GM04503 (cell line): ENCODE results near the gene PBLD.
"Not testable (repeated sequence)": the region's sequence is repeated elsewhere in the genome, so short reads cannot be mapped to it uniquely, and the experiment has no call there.

Experiments
- DNase-seq: peaks from one replicate; pipeline ENCODE4 v3.0.0-alpha.2; 2012; ENCODE audit warnings: low read depth

PBLD gene

DNA sequence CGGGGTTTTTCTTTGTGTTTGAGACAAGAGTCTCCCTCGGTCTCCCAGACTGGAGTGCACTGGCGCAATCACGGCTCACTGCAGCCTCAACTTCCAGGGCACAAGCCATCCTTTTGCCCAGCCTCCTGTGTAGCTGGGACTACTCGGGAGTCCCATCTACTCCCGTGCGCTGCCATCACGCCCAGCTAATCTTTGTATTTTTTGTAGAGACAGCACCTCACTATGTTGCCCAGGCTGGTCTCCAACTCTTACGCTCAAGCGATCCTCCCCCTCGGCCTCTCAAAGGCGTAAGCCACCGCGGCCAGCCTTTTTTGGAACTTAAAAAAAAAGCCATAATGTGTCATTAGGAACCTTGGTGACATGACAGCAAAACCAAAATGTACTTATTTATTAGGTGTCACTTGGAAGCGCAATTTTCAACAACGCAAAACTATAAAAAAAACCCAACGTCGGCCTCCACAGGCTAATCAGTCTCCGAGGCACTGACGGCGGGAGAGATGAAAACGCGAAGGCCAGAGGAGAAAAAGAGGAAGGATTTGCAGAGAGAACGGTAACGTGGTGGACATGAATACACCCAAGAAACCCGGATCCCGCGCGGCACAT lies 1.8 kb downstream of the PBLD start:
- no peak for DNase-seq

DNA sequence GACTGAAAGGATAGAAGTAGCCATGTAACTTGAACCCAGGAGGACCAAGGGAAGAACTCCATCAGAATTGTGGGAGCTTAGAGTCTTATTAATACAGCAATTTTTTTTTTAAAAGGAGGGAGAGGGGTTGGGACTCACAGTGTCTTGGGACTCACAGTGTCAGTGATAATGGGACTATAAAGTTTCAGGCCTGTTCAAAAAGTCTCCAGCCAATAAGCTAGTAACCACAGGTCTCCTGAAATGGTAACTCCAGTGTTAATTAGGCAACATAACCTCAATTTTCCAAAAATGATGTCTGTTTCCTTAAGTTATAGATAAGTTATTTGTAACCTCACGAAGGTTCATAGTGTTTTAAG lies 3.2 kb downstream of the PBLD start:
- DNase-seq, result no peak

DNA sequence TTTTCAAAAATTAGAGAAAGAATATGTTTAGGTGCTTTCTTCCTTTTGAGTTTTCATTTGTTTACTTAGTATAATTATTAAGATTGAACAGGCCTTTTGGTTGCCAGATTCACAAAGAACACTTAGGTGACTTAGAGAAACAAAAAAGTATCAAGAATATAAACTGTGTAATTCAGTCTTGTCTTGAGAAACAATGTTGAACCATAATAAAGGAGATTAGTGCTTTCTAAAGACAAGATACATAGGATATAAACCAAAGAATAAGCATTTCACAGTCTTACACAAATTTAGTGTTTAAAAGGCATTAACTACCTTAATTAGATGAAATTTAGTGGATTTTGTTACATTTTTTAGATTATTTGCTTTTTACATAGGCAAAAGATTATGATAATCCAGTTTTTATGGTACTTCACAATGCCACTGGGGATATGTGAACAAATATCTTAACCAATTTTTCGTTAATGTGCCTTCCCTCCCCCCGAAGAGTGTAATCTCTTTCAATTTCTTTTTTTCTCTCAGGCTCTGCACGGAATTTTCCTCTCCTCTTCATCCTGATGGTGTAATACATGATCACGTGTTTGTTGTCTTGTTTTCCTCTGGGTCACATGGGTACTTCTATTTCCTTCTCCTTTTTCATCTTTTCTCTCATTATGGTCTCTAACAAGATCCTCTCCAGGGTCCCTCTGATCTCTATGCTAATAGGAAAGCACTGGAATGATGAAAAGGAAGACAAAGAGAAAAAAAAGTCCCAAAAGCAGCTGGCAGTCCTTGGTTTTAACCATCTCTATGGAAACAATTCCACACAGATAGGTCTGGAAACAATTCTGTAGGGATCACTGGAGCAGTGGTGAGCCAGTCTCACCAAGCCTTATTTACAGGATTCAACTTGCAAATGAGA lies 4.6 kb downstream of the PBLD start:
- DNase-seq, result peak; percentile 70

DNA sequence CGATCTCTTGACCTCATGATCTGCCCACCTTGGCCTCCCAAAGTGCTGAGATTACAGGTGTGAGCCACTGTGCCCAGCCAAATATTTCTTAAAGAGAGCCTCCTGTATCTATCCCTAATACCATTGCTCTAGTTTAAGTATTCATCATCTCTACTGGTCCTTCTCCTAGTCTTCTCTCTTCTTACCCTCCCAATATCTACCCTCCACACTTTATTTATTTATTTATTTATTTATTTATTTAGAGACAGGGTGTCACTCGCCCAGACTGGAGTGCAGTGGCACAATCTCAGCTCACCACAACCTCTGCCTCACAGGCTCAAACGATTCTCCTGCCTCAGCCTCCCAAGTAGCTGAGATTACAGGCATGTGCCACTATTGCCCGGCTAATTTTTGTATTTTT lies 8.3 kb downstream of the PBLD start:
- DNase-seq, result not testable (repeated sequence)

DNA sequence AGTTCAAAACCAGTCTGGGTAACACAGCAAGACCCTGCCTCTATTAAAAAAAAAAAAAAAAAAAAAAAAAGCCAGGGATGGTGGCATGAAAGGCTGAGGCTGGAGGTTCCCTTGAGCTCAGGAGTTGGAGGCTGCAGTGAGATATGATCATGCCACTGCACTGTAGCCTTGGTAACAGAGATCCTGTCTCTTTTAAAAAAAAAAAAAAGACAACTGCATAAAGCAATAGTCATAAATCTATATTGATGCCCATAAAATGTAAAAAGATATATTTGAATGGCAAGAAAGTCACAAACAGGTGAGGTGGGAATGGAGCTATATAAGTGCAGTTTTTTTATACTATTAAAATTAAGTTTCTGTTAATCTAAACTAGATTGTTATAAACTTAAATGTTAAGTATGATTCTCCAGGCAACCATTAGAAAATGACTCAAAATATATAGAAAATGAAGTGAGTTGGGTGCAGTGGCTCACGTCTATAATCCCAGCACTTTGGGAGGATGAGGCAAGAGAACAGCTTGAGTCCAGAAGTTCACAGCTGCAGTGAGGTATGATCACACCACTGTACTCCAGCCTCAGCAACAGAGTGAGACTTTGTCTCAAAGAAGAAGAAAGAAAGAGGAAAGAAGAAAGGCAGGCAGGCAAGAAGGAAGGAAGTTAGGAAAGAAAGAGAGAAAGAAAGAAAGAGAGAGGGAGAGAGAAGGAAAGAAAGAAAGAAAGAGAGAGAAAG lies 14.2 kb downstream of the PBLD start:
- DNase-seq, result no peak

DNA sequence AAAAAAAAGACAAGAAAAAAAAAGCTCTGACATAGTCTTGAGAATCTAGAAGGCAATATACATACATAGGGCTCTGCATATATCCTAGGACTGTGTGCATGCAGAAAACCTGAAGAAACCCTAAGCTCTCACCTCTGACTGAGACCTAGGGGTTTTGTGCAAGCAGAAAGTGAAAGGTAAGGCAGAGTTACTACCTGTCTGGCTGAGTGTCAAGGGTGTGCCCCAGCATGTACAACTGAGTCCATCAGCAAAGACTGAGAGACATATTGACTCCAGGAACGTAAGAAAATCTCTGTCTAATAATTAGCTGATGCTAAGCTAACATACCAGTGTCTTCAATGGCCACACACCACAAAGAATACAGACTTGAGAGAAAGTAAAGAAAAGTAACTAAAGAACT lies 17.1 kb downstream of the PBLD start:
- no peak for DNase-seq

DNA sequence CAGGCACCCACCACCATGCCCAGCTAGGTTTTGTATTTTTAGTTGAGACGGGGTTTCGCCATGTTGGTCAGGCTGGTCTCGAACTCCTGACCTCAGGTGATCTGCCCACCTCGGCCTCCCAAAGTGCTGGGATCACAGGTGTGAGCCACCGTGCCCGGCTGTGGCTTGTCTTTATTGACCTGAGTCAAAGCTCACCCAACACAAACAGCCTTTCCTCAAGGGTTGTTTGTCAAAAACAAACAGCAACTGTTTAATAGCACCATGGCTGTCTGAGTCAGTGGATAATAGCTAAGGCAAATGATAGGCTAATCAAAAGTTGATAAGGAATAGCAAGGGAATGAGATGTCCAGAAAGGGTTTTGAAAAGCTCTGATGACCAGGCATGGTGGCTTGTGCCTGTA lies 17.8 kb downstream of the PBLD start:
- not testable (repeated sequence) for DNase-seq

DNA sequence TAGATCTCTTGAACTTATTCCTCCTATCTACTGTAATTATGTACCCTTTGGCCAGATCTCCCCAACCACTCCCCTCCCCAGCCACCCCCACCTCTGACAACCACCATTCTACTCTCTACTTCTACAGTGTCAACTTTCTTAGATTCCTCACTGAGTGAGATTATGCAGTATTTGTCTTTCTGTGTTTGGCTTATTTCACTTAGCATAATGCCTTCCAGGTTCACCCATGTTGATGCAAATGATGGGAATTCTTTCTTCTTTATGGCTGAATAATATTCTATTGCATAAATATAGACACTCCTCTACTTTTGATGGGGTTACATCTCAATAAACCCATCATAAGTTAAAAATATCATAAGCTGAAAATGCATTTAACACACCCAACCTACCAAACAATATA lies 22.2 kb downstream of the PBLD start:
- DNase-seq, result no peak

DNA sequence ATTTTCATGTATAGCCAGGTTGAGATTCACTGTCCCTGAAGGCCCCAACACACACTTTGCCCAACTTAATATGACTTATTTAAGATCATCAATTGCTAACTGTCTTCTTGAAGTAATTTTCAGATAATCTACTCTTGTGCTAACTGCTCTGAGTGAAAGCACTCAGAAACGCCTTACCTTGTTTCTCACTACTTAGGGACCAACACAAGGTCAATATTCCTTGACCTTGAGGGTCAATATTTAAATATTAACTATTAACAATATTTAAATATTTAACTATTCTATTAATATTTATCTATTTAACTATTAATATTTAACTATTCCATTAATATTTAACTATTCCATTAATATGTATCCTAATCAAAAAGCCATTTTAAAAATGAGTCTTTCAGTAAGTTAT lies 26.9 kb downstream of the PBLD start:
- DNase-seq, result no peak

DNA sequence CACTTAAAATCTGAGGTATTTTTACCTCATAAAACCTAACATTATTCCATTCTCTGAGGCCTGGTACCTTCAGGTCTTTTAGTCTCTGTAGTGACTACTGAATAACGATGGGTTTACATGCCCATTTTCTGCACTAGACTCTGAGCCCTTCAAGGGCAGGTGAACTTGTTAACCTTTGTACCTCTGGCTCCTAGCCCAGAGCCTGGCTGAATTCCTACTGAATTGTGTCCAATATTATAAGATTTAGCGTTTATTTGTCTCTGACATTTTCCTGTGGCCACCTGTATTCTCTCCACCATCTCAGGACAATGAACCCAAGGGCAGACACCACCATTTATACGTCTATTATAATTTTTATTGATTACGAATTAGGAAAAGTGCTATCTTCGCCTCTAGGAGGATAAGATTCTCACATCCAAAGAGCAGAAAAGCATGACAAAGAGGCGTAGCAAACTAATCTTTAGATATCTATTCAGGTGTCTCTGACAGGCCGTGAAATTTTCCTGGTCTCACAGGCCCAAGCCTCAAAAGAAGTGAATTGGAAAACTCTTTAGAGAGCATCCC lies 28.8 kb downstream of the PBLD start:
- no peak for DNase-seq

DNA sequence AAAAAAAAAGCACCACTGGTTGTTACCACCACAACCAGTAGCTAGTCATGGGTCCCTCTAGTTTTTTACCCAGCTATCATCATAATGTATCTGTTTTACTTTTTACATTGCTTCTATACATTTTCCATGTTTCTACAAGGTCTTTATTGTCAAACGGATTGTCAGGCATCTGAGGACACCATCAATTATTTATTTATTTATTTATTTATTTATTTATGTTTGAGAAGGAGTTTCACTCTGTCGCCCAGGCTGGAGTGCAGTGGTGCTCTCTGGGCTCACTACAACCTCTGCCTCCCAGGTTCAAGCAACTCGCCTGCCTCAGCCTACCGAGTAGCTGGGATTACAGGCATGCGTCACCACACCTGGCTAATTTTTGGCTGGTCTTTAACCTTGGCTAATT lies 29.9 kb downstream of the PBLD start:
- no peak for DNase-seq

DNA sequence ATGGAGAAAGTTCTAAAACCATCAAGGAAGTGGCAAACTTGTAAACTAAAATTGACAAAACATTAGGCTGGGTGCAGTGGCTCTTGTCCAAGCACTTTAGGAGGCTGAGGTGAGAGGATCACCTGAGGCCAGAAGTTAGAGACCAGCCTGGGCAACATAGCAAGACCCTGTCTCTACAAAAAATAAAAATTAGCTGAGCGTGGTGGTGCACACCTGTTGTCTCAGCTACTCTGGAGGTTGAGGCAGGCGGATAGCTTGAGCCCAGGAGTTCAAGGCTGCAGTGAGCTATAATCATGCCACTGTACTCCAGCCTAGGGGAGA lies 30.3 kb downstream of the PBLD start:
- no peak for DNase-seq

DNA sequence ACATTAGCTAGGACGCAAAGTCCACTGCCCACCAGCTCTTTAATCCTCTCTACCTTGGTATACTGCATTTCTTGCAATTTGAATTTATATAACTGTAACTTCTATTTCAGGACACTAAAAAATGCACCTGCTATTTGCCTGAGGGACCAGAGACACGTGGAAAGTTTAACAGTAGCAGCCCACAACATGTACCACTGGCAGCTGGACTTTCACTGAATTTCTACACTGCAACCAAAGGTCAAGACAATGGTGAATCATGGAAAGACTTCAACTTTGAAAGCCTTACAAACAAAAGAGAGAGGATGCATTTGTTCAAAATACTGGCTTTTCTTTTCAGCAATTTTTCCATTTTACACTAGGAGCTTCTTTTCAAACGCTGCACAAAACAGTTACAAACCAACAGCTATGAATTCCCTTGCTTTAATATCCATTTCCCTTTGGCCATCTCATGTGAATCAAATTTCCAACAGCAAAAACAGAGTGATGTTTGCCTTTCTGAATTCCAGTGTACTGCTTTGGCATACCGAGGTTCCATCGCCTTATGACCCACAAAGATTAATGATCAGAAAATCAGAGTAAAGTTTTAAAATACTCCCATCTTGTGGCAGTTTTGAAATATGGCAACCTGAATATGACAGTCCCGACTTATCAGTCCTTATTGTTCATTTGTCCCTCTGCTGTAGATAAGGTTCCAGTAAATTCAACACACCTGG lies 30.8 kb downstream of the PBLD start:
- DNase-seq, result peak; percentile 17

DNA sequence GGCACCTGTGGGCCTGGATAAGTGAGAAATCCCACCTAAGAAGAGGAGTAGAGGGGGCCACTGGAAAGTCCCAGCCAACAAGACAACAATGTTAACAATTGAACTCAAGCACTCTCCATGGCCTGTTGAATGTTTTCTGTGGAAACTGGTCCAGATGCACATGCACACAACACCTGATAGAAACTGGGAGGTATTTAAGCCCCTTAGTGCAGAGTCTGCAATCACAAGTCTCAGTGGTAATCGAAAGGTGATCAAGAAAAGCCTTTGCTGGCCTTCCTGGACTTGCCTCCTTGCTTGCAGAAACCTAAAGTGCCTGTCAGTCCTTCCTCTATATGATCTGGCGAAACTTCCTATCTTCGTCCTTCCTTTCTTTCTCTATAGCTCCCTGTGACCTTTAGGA lies 31.4 kb downstream of the PBLD start:
- no peak for DNase-seq

DNA sequence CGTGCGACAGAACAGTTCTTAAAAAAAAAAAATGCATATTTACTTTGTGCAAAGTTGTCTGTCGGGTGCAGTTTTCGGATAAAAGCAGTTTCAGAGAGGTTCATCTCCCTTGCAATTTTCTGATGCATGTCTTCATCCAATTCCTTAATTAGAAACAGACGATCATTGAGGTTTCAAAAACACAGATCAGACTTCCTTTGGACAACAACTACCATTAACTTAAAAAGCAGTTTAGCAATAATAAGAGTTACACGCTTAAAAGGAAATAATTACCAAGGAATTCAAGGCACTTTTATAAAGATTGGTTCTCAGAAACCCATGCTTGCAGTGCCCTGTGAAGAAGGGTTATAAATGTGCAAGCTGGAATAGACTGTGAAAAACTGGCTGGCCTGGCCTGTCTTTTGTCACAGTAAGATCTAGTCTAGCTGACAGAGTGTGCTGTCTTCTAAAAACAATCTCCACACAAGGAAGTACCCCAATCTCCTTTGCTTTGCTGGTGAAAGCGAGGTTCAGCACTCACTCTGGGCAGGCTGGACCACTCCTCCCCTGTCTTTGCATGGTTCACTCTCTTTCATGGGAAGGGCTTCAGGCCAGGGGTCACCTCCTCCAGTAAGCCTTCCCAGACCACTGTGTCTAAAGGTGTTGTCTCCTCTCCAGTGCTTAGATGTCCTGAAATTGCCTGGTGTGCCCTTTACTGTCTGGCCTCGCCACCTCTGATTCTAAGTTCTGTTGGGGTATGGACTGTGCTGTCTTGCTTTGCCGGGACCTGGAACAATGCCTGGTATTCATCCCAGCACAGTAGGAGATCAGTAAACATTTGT lies 35.7 kb downstream of the PBLD start:
- DNase-seq, result peak; percentile 22

DNA sequence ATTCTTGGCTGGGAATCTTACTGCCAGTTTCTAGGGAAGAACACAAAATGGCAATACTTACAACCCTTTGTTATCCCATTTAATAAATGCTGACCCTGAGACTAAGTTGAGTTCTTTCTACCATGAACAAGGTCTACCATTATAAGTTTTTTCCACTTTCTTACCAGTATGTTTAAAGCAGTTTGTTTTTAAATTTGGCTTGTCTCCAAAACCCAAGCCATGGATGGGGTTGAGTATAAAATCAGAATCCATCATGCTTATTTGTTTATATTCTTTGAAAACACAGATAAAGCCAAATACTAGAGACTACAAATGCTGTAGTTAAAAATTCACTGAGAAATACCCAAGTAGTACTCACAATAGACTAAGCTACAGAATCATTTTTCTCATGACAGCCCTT lies 42.0 kb downstream of the PBLD start:
- DNase-seq, result no peak

DNA sequence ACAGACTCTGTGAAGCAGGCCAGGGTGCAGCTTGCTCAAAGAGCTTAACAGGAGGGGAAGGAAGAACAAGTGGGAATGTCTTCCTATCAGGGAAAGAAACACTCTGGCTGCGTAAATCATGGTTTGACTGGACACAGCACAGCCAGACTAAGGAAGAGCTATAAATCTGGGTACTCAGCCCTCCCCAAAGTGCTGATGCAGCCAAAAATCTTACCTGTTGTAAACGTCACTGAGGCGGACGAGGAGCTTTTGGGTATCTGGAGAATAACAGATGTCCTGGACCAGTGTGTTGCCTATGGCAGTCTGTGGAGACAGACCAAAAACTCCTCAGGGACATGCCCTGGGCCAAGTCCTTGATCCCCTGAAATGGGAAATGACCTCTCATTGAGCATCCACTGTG lies 44.0 kb downstream of the PBLD start:
- DNase-seq, result no peak

DNA sequence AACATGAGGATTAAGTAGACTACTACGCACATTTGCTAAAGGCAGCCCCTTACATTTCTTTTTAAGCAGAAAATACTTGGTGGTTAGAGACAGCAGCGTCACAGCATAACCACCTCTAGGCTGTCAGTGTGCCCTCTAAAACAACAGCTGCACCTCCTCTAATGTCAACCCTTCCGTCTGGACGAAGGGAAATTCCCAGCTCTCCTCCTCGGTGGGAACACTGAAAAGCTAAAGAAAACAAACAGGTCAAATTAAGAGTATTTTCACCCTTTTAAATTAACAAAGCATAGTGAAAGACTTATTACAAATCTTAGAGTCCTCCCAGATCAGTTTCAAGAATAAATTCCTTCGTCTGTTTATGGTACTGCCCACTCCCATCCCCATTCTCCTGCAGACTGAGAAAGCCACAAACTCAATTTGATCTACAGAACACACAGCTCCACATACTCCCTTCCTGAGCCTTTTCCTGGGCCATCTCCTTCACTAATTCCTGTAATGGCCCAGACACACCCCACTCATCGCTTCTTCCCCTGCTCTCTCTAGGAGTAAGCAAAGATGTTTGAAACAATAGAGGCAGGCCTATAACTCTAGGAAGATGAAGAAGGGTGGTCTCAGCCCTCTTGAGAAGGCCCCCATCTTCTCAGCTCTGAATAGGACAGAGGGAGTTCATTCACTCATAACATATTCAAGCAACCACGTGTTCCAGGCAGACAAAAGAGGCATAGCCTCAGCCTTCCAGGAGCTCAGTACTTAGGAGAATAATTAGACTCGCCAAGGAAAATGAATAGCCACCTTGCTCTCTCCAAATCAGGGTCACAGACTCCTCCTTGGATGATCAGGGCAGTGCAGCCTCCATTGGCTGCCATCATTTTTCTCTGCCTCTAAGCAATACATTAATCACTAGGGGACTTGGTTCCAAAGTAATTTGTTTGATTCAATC lies 48.4 kb downstream of the PBLD start:
- no peak for DNase-seq

DNA sequence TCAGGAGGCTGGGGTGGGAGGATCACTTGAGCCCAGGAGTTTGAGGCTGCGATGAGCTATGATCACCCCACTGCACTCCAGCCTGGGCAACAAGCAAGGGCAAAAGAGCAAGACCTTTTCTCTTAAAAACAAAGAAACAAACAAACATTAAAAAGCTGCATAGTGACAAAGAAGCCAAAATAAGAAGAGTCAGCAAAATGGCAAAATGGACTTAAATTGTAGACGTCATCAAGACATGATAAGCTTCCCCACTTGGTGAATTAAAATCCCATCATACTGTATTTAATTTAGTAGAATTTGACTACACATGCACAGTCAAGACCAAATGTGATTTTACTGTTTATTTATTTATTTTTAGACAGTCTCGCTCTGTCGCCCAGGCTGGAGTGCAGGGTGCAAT lies 52.0 kb downstream of the PBLD start:
- no peak for DNase-seq
